ENCODE data around the gene XKR3.

The XKR3 gene

GRCh38 chr22:16793831-16794230 is 31.4 kb downstream of the XKR3 start:
- DNase-seq (ENCODE audit: low spot score) = no peak
- H3K27ac ChIP-seq = no peak overlapping the region
- no peak overlapping the region for H3K4me3 ChIP-seq
- TF ChIP-seq, protein P1, sequence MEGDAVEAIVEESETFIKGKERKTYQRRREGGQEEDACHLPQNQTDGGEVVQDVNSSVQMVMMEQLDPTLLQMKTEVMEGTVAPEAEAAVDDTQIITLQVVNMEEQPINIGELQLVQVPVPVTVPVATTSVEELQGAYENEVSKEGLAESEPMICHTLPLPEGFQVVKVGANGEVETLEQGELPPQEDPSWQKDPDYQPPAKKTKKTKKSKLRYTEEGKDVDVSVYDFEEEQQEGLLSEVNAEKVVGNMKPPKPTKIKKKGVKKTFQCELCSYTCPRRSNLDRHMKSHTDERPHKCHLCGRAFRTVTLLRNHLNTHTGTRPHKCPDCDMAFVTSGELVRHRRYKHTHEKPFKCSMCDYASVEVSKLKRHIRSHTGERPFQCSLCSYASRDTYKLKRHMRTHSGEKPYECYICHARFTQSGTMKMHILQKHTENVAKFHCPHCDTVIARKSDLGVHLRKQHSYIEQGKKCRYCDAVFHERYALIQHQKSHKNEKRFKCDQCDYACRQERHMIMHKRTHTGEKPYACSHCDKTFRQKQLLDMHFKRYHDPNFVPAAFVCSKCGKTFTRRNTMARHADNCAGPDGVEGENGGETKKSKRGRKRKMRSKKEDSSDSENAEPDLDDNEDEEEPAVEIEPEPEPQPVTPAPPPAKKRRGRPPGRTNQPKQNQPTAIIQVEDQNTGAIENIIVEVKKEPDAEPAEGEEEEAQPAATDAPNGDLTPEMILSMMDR (IDR thresholded peaks at IDR 0.05) = no peak

- no peak overlapping the region for H3K27ac ChIP-seq
- no peak overlapping the region for H3K4me3 ChIP-seq
- TF ChIP-seq, protein P1 (IDR thresholded peaks at IDR 0.05) = no peak
- DNase-seq (ENCODE audit: low spot score) = no peak
Measured at GRCh38 chr22:16789860-16790493, 35.2 kb downstream of the XKR3 start.

DNA sequence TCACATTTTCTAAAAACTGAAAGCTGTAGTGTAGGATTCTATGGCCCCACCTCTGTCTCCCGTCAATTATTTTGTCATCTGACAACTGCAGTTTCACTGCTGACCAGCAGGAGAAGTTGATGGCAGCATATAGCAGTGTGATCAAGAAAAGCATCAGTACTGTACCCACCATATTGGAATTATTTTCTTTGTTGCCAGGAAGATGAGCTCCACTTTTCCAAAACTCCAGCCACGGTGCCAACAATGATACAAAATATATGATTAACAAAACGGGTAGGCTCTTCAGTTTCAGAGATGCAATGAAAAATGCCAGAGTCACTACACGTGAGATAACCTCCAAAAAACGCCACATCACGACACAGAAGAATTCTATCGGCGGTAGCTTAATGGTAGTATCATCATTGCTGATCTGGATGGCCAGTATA is 41.3 kb downstream of the XKR3 start:
- H3K27ac ChIP-seq = no peak overlapping the region
- DNase-seq (ENCODE audit: low spot score) = no peak
- H3K4me3 ChIP-seq = no peak overlapping the region
- TF ChIP-seq, protein P1 (IDR thresholded peaks at IDR 0.05) = no peak

- Histone ChIP-seq H3K27ac (no peak overlapping the region), H3K4me3 (no peak overlapping the region)
- TF ChIP-seq, protein P1 (IDR thresholded peaks at IDR 0.05) = no peak
- DNase-seq (ENCODE audit: low spot score) = no peak
Measured at GRCh38 chr22:16783453-16783852, 41.8 kb downstream of the XKR3 start.

DNA sequence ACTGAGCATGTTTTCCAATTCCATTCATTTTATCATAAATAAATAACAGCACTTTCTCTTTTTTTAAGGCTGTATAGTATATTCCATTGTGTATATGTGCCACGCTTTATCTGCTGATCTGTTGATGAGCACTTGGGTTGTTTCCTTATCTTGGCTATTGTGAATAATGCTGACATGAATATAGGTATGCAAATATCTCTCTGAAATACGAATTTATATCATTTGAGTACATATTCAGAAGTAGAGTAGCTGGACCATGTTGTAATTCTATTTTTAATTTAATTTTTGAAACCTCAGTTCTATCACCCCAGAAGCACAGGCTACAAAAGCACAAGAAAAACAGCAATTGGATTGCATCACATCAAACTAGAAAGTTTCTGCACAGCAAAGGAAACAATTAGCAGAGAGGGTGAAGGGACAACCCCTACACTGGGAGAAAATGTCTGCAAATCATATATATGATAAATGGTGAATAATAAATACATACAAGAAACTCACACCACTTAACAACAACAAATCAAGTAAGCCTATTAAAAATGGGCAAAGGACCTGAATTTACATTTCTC is 43.4 kb downstream of the XKR3 start:
- Histone ChIP-seq H3K27ac (no peak overlapping the region), H3K4me3 (no peak overlapping the region)
- TF ChIP-seq, protein P1 (IDR thresholded peaks at IDR 0.05) = no peak
- no peak for DNase-seq (ENCODE audit: low spot score)

GRCh38 chr22:16781074-16781763 is 44.0 kb downstream of the XKR3 start:
- TF ChIP-seq, protein P1 (IDR thresholded peaks at IDR 0.05) = no peak
- no peak for DNase-seq (ENCODE audit: low spot score)
- Histone ChIP-seq H3K4me3 (no peak overlapping the region), H3K27ac (no peak overlapping the region)

Measured in coronary artery (tissue), 2 donors.